Measurements from ENCODE around the gene DTX2.
"Not testable (repeated sequence)": the region's sequence is repeated elsewhere in the genome, so short reads cannot be mapped to it uniquely, and the experiment has no call there.

The DTX2 gene

GRCh38 chr7:76461464-76462101 lies at the start of gene DTX2:
Gene DTX2, plus strand, starts transcription at chr7:76461709. Its CDS starts 18,801 bp downstream, at chr7:76480510.
- DNase-seq = not testable (repeated sequence)

GRCh38 chr7:76412249-76412648 lies 49.3 kb upstream of the DTX2 start:
- DNase-seq = no peak

GRCh38 chr7:76417654-76418310 lies 43.7 kb upstream of the DTX2 start:
- not testable (repeated sequence) for DNase-seq

GRCh38 chr7:76421097-76421496 lies 40.4 kb upstream of the DTX2 start:
- not testable (repeated sequence) for DNase-seq

- no peak for DNase-seq
Observed at GRCh38 chr7:76423666-76424412, 37.7 kb upstream of the DTX2 start.

GRCh38 chr7:76424413-76425111 lies 36.9 kb upstream of the DTX2 start, which contains the start of gene ZP3:
Gene ZP3, plus strand, starts transcription at chr7:76424950. Its CDS starts 15 bp downstream, at chr7:76424965.
- no peak for DNase-seq

GRCh38 chr7:76425156-76425555 lies 36.4 kb upstream of the DTX2 start:
- no peak for DNase-seq

GRCh38 chr7:76425558-76425957 lies 36.0 kb upstream of the DTX2 start:
- DNase-seq = not testable (repeated sequence)

- DNase-seq = no peak
Observed at GRCh38 chr7:76426246-76426645, 35.3 kb upstream of the DTX2 start.

GRCh38 chr7:76427635-76428034 lies 33.9 kb upstream of the DTX2 start:
- DNase-seq = no peak

GRCh38 chr7:76428149-76428823 lies 33.2 kb upstream of the DTX2 start:
- DNase-seq = no peak

GRCh38 chr7:76428868-76429805 lies 32.4 kb upstream of the DTX2 start:
- DNase-seq = no peak

GRCh38 chr7:76430211-76430610 lies 31.3 kb upstream of the DTX2 start:
- DNase-seq = no peak

- no peak for DNase-seq
Observed at GRCh38 chr7:76430836-76431235, 30.7 kb upstream of the DTX2 start.

GRCh38 chr7:76437873-76438272 lies 23.6 kb upstream of the DTX2 start:
- DNase-seq = not testable (repeated sequence)

- DNase-seq = not testable (repeated sequence)
Observed at GRCh38 chr7:76439120-76439888, 22.2 kb upstream of the DTX2 start.

- DNase-seq = not testable (repeated sequence)
Observed at GRCh38 chr7:76440404-76440803, 21.1 kb upstream of the DTX2 start.

- not testable (repeated sequence) for DNase-seq
Observed at GRCh38 chr7:76441792-76442191, 19.7 kb upstream of the DTX2 start.

GRCh38 chr7:76442664-76443446 lies 18.7 kb upstream of the DTX2 start:
- DNase-seq = not testable (repeated sequence)

- not testable (repeated sequence) for DNase-seq
Observed at GRCh38 chr7:76443846-76444245, 17.7 kb upstream of the DTX2 start.
